OCI-LY7 (cell line): ENCODE measurements around the gene MRNIP.

Source experiments
- EZH2phosphoT487 ChIP-seq: fragments of 200-600 bp; sonication (generic); IDR thresholded peaks from 2 replicates; pipeline ENCODE4 v1.6.1; 2018; ENCODE audit warnings: low read depth, borderline replicate concordance, mild to moderate bottlenecking, mixed run types, antibody characterized with exemption, low read length, moderate library complexity, mixed read lengths
- TF ChIP-seq, protein P1 (sequence below): fragments of 200-600 bp; sonication (generic); conservative IDR thresholded peaks from 2 replicates; pipeline ENCODE4 v1.5.1; 2014; ENCODE audit warnings: mild to moderate bottlenecking, antibody characterized with exemption, low read length, moderate library complexity, mixed read lengths

- TF ChIP-seq, protein P1, sequence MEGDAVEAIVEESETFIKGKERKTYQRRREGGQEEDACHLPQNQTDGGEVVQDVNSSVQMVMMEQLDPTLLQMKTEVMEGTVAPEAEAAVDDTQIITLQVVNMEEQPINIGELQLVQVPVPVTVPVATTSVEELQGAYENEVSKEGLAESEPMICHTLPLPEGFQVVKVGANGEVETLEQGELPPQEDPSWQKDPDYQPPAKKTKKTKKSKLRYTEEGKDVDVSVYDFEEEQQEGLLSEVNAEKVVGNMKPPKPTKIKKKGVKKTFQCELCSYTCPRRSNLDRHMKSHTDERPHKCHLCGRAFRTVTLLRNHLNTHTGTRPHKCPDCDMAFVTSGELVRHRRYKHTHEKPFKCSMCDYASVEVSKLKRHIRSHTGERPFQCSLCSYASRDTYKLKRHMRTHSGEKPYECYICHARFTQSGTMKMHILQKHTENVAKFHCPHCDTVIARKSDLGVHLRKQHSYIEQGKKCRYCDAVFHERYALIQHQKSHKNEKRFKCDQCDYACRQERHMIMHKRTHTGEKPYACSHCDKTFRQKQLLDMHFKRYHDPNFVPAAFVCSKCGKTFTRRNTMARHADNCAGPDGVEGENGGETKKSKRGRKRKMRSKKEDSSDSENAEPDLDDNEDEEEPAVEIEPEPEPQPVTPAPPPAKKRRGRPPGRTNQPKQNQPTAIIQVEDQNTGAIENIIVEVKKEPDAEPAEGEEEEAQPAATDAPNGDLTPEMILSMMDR = no peak
- no peak for TF ChIP-seq EZH2phosphoT487
Observed at GRCh38 chr5:179800071-179800695, 58.4 kb downstream of the MRNIP start.
